Gastrocnemius medialis (tissue), 4 donors: ENCODE results near the gene GJB4.

Source experiments
- POLR2A ChIP-seq, 2 donors: fragments of 450-650 bp; IDR thresholded peaks; one replicate each; pipeline ENCODE4 v1.6.1; 2017; ENCODE audit warnings: antibody characterized with exemption in 2 of 2, mild to moderate bottlenecking in 2 of 2, moderate library complexity in 2 of 2
- TF ChIP-seq, protein P1 (sequence below), 5 experiments: fragments of 450-650 bp in 3 of 5; fragments of 200-600 bp in 2 of 5; sonication (generic) in 2 of 5; IDR thresholded peaks in 4 of 5; conservative IDR thresholded peaks in 1 of 5; 1 replicate in 4 of 5; 2 replicates in 1 of 5; pipeline ENCODE4 v1.5.1; 2016 to 2019; ENCODE audit warnings: antibody characterized with exemption in 5 of 5, mild to moderate bottlenecking in 3 of 5, moderate library complexity in 3 of 5

DNA sequence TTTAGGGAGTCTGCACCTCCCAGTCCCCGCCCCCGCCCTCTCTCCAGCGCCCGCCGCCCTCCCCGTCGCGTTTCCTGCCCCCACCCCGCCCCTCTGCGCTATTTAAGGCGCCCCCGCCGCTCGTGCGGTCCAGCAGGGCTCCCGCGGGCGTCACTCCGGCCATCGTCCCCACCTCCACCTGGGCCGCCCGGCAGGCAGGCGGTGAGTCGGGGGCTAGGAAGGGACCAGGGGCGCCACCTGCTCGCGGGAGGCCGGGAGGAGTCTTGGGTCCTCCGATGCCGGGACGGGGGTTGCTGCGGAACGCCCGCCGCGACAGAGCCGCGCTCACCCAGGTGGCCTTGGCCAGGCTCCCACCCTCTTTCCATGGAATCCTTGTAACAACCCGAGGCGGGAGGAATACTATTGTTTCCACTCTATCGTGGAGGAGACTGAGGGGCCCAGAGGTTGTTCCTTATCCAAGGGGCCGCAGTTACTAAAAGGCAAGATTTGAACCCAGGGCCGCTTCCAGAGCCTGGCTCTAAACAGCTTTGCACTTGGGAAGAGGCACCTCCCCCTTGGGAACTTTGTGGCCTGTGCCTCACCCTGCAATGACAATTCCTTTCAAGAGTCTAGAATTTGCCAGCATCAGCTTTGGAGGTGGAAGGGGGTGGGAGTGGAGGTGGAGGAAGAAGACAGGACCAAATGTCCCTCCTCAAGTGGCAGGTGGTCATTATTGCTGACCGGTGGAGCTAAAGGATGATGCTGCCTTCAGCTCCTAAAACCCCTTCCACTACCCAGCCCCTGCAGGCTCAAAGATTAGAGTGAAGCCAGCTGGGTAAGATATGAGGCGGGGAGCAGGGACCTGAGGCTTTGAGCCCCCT is 33.6 kb downstream of the GJB4 start, which contains the start of gene GJA4:
- TF ChIP-seq, protein P1, sequence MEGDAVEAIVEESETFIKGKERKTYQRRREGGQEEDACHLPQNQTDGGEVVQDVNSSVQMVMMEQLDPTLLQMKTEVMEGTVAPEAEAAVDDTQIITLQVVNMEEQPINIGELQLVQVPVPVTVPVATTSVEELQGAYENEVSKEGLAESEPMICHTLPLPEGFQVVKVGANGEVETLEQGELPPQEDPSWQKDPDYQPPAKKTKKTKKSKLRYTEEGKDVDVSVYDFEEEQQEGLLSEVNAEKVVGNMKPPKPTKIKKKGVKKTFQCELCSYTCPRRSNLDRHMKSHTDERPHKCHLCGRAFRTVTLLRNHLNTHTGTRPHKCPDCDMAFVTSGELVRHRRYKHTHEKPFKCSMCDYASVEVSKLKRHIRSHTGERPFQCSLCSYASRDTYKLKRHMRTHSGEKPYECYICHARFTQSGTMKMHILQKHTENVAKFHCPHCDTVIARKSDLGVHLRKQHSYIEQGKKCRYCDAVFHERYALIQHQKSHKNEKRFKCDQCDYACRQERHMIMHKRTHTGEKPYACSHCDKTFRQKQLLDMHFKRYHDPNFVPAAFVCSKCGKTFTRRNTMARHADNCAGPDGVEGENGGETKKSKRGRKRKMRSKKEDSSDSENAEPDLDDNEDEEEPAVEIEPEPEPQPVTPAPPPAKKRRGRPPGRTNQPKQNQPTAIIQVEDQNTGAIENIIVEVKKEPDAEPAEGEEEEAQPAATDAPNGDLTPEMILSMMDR (IDR thresholded peaks at IDR 0.05 in 4 of 5, conservative IDR thresholded peaks at IDR 0.05 in 1 of 5): no peak
- peak in 1 of 2 donors; percentile 42 for TF ChIP-seq POLR2A (IDR thresholded peaks at IDR 0.05)
